GM12878 (cell line): ENCODE results near the gene NELL1. TPM values are rescaled to one million over a fixed set of nuclear protein-coding genes. Genes with fewer than 3 reads are reported as not detected.

Experiments
- ATAC-seq: fragments of 200-7000 bp; cut with Tn5 transposase; 3 replicates; pipeline ENCODE4 v1.9.1; 2020; ENCODE audit warnings: mild to moderate bottlenecking, moderate library complexity
- BruUV-seq: library from RNA; stranded (reverse); fragments of 400-500 nt; replicated peaks from 2 replicates; lab custom pipeline; 2021; lab: Mats Ljungman, UMichigan
- CTCF ChIA-PET: fragments of 300-600 bp; sonication (Branson Sonifier 250); formaldehyde crosslinking; extraction: SDS; loops from one replicate; lab custom pipeline; 2021; ENCODE audit warnings: inconsistent platforms; lab: Yijun Ruan, JAX
- POLR2A ChIA-PET: fragments of 350-600 bp; formaldehyde crosslinking; extraction: SDS; loops from one replicate; lab custom pipeline; 2021; ENCODE audit warnings: inconsistent platforms; lab: Charles Lee
- RAD21 ChIA-PET: fragments of 300-600 bp; sonication (Branson Sonifier 250); formaldehyde crosslinking; loops from one replicate; lab custom pipeline; 2023; ENCODE audit warnings: antibody characterized with exemption; ENCODE audit not compliant: unreplicated experiment; lab: Charles Lee
- SMC1A ChIA-PET: fragments of 300-600 bp; sonication (Branson Sonifier 250); formaldehyde crosslinking; loops from one replicate; lab custom pipeline; 2023; ENCODE audit not compliant: unreplicated experiment, uncharacterized antibody; lab: Charles Lee
- DNase-seq: peaks from one replicate; pipeline ENCODE4 v3.0.0-alpha.2; 2011; ENCODE audit warnings: low read depth, low spot score
- FAIRE-seq: peaks from 3 replicates; lab custom pipeline; 2011; peaks lifted over from hg19 to GRCh38; lab: Jason Lieb, UNC
- H2AFZ ChIP-seq: 2 replicates; pipeline ENCODE4 v1.6.0; 2011; ENCODE audit warnings: low read depth, low read length, control low read depth; ENCODE audit not compliant: control insufficient read depth
- H3K27ac ChIP-seq: 2 replicates; pipeline ENCODE4 v1.5.1; 2011; ENCODE audit warnings: control low read depth; ENCODE audit not compliant: control insufficient read depth, insufficient read depth
- H3K27me3 ChIP-seq, 2 experiments: replicated peaks in 1 of 2; 2 replicates each; pipeline versions ENCODE4 v1.6.0 to v1.6.1; 2011; ENCODE audit warnings: low read length in 1 of 2; ENCODE audit not compliant: control insufficient read depth in 2 of 2, insufficient read depth in 2 of 2
- H3K36me3 ChIP-seq, 2 experiments: 2 replicates each; pipeline ENCODE4 v1.5.1; 2011; ENCODE audit warnings: low read length in 1 of 2; ENCODE audit not compliant: control insufficient read depth in 2 of 2, insufficient read depth in 2 of 2
- H3K4me1 ChIP-seq: 2 replicates; pipeline ENCODE4 v1.6.1; 2011; ENCODE audit warnings: mild to moderate bottlenecking, low read length, moderate library complexity, mixed read lengths; ENCODE audit not compliant: control insufficient read depth, insufficient read depth
- H3K4me2 ChIP-seq: 2 replicates; pipeline ENCODE4 v1.6.0; 2011; ENCODE audit warnings: control low read depth; ENCODE audit not compliant: control insufficient read depth, insufficient read depth
- H3K4me3 ChIP-seq: fragments of 200-600 bp; sonication (generic); 2 replicates; pipeline ENCODE4 v1.5.1; 2016
- H3K79me2 ChIP-seq: 2 replicates; pipeline ENCODE4 v1.6.0; 2011; ENCODE audit warnings: low read length; ENCODE audit not compliant: control insufficient read depth, insufficient read depth
- H3K9ac ChIP-seq: 2 replicates; pipeline ENCODE4 v1.8.0; 2011; ENCODE audit warnings: low read length, control low read depth, mixed read lengths; ENCODE audit not compliant: control insufficient read depth, insufficient read depth
- H3K9me3 ChIP-seq: replicated peaks from 3 replicates; pipeline ENCODE4 v1.5.1; 2011; ENCODE audit warnings: mild to moderate bottlenecking, low read length; ENCODE audit not compliant: control insufficient read depth, insufficient read depth
- H4K20me1 ChIP-seq: 2 replicates; pipeline ENCODE4 v1.6.0; 2011; ENCODE audit not compliant: control insufficient read depth, insufficient read depth
- GABPA ChIP-seq: IDR thresholded peaks from 2 replicates; pipeline ENCODE4 v1.6.1; 2014; ENCODE audit warnings: antibody characterized with exemption, low read depth, mild to moderate bottlenecking, inconsistent platforms
- IRF4 ChIP-seq: IDR thresholded peaks from 2 replicates; pipeline ENCODE4 v1.6.1; 2011; ENCODE audit warnings: low read depth, low read length
- IRF5 ChIP-seq: fragments of 450-650 bp; IDR thresholded peaks from 2 replicates; pipeline ENCODE4 v1.6.1; 2017; ENCODE audit warnings: borderline replicate concordance
- KAT2A ChIP-seq: conservative IDR thresholded peaks from 2 replicates; pipeline ENCODE4 v1.6.1; 2011; ENCODE audit warnings: low read depth, low read length; ENCODE audit not compliant: control insufficient read depth
- LARP7 ChIP-seq: fragments of 450-650 bp; IDR thresholded peaks from 2 replicates; pipeline ENCODE4 v1.6.1; 2017; ENCODE audit warnings: mild to moderate bottlenecking
- PAX5 ChIP-seq: IDR thresholded peaks from 2 replicates; pipeline ENCODE4 v1.6.1; 2011; ENCODE audit warnings: low read depth, low read length, borderline replicate concordance
- PAX8 ChIP-seq: fragments of 450-650 bp; IDR thresholded peaks from 2 replicates; pipeline ENCODE4 v1.6.1; 2017; ENCODE audit warnings: mild to moderate bottlenecking, moderate library complexity
- RELA ChIP-seq: fragments of 450-650 bp; IDR thresholded peaks from 2 replicates; pipeline ENCODE4 v1.8.0; 2014; ENCODE audit warnings: borderline replicate concordance; ENCODE audit not compliant: partially characterized antibody
- SIX5 ChIP-seq: IDR thresholded peaks from 2 replicates; pipeline ENCODE4 v1.6.1; 2011; ENCODE audit warnings: mild to moderate bottlenecking, low read depth, low read length, moderate library complexity; ENCODE audit not compliant: severe bottlenecking
- TBL1XR1 ChIP-seq: IDR thresholded peaks from 2 replicates; pipeline ENCODE4 v1.6.1; 2012; ENCODE audit warnings: low read depth, low read length, improper control_type of control experiment
- ZSCAN29 ChIP-seq: fragments of 450-650 bp; IDR thresholded peaks from 2 replicates; pipeline ENCODE4 v1.6.1; 2017; ENCODE audit warnings: mild to moderate bottlenecking, moderate library complexity
- WGBS: methylation state at CpG from one replicate; pipeline ENCODE4 v1.1.6; 2016; ENCODE audit warnings: low lambda C conversion rate; ENCODE audit not compliant: insufficient replicate concordance, insufficient coverage; ENCODE audit errors: missing lambda C conversion rate; 5-methylcytosine and 5-hydroxymethylcytosine counted together
- in situ Hi-C: fragments of 300-500 bp; cut with MboI; formaldehyde crosslinking; loops from 9 replicates; pipeline ENCODE4 v1.14.3; 2018; ENCODE audit warnings: mixed read lengths
- intact Hi-C: fragments of 100-400 bp; cut with micrococcal nuclease; formaldehyde crosslinking; loops from one replicate; pipeline ENCODE4 v1.14.2; 2022; ENCODE audit not compliant: unreplicated experiment
- polyA plus RNA-seq, 11 experiments: library from polyadenylated mRNA; depleted of rRNA in 4 of 11; unstranded in 6 of 11; stranded (reverse) in 5 of 11; fragments of >200 nt; fragmentation: Nextera tagmentation in 4 of 11; fragmentation: Illumina TruSeq in 1 of 11; extraction: Ambion mirVana in 4 of 11; extraction: Trizol in 1 of 11; gene quantifications; 1 replicate in 1 of 11; 2 replicates in 10 of 11; pipeline versions ENCODE4 v1.2.1 to v1.2.3, GENCODE V29; 2011 to 2016; ENCODE audit warnings: inconsistent platforms in 2 of 11, missing spikeins in 2 of 11, low read depth in 1 of 11
- total RNA-seq, 4 experiments: library from RNA; depleted of rRNA in 3 of 4; stranded (reverse); fragments of >200 nt in 3 of 4; fragmentation: Illumina TruSeq in 1 of 4; extraction: Trizol in 1 of 4; gene quantifications; 2 replicates each; pipeline versions ENCODE4 v1.2.1 to v1.2.3, GENCODE V29; 2013 to 2021
- TF ChIP-seq, protein P1 (sequence below): fragments of 450-650 bp; IDR thresholded peaks from 2 replicates; pipeline ENCODE4 v1.6.1; 2017; ENCODE audit warnings: antibody characterized with exemption, mild to moderate bottlenecking, moderate library complexity

Gene NELL1
- total and polyA plus RNA-seq, 10 of the 15 experiments (the other 5 are each of a cell fraction or from before 2014, with no cell fraction given), result 0.02 to 0.12 TPM; not detected in 8

GRCh38 chr11:21553795-21554194 is 884.4 kb downstream of the NELL1 start (continued):
- TF ChIP-seq IRF4 (no peak), PAX8 (no peak), PAX5 (no peak)

GRCh38 chr11:21554284-21554683 is 884.9 kb downstream of the NELL1 start:
- no peaks in the 10 kb centered on the region for H4K20me1 ChIP-seq
- WGBS, result 0% methylated on average over 3 of the region's 3 CpGs
- ChIA-PET POLR2A (no interaction called here), CTCF (interaction anchor here (2.0 kb wide), 1 partner anchor 43 kb away, joined by 9 read pairs; no protein-coding TSS in a partner anchor), SMC1A (interaction anchor here (1.2 to 1.4 kb wide), 3 partner anchors 28 to 43 kb away, joined by 3 read pairs; no protein-coding TSS in a partner anchor), RAD21 (no interaction called here)
- no peak overlapping the region for H3K4me2 ChIP-seq
- DNase-seq, result no peak
- H3K27me3 ChIP-seq, result no peaks in the 10 kb centered on the region
- TF ChIP-seq SIX5 (no peak), KAT2A (no peak)
- no peaks in the 10 kb centered on the region for H3K9me3 ChIP-seq
- no TSS peak for BruUV-seq
- no peak overlapping the region for H3K9ac ChIP-seq
- H2AFZ ChIP-seq, result no peak overlapping the region
- no peaks in the 10 kb centered on the region for H3K36me3 ChIP-seq
- H3K27ac ChIP-seq, result no peak overlapping the region
- H3K79me2 ChIP-seq, result no peaks in the 10 kb centered on the region
- H3K4me1 ChIP-seq, result no peaks in the 10 kb centered on the region
- no peak overlapping the region for H3K4me3 ChIP-seq
- intact Hi-C loops, result no loop called here
- ATAC-seq, result no peak
- no peak for FAIRE-seq
- in situ Hi-C loops, result no loop called here

GRCh38 chr11:21556926-21557325 is 887.5 kb downstream of the NELL1 start:
- WGBS, result 45% methylated on average over 3 of the region's 3 CpGs
- Histone ChIP-seq H3K79me2 (no peaks in the 10 kb centered on the region), H3K27ac (no peak overlapping the region), H3K4me1 (no peaks in the 10 kb centered on the region), H4K20me1 (no peaks in the 10 kb centered on the region), H3K36me3 (no peaks in the 10 kb centered on the region), H3K4me3 (no peak overlapping the region), H3K9ac (no peak overlapping the region), H2AFZ (no peak overlapping the region), H3K27me3 (no peaks in the 10 kb centered on the region), H3K9me3 (no peaks in the 10 kb centered on the region), H3K4me2 (no peak overlapping the region)
- SMC1A ChIA-PET, result no interaction called here
- FAIRE-seq (no peak), ATAC-seq (no peak), DNase-seq (no peak)
- RAD21 ChIA-PET, result no interaction called here
- in situ Hi-C loops (no loop called here), intact Hi-C loops (no loop called here)
- POLR2A ChIA-PET, result no interaction called here
- no TSS peak for BruUV-seq
- CTCF ChIA-PET, result no interaction called here
- no peak for TF ChIP-seq TBL1XR1
- TF ChIP-seq IRF5, result no peak
- TF ChIP-seq ZSCAN29, result no peak
- TF ChIP-seq, protein P1, sequence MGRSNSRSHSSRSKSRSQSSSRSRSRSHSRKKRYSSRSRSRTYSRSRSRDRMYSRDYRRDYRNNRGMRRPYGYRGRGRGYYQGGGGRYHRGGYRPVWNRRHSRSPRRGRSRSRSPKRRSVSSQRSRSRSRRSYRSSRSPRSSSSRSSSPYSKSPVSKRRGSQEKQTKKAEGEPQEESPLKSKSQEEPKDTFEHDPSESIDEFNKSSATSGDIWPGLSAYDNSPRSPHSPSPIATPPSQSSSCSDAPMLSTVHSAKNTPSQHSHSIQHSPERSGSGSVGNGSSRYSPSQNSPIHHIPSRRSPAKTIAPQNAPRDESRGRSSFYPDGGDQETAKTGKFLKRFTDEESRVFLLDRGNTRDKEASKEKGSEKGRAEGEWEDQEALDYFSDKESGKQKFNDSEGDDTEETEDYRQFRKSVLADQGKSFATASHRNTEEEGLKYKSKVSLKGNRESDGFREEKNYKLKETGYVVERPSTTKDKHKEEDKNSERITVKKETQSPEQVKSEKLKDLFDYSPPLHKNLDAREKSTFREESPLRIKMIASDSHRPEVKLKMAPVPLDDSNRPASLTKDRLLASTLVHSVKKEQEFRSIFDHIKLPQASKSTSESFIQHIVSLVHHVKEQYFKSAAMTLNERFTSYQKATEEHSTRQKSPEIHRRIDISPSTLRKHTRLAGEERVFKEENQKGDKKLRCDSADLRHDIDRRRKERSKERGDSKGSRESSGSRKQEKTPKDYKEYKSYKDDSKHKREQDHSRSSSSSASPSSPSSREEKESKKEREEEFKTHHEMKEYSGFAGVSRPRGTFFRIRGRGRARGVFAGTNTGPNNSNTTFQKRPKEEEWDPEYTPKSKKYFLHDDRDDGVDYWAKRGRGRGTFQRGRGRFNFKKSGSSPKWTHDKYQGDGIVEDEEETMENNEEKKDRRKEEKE, result no peak
- no peak for TF ChIP-seq GABPA
- no peak for TF ChIP-seq LARP7
- TF ChIP-seq RELA, result no peak
